Islet precursor cell (in vitro differentiated cells): ENCODE results near the gene MYLK2.
A peak's percentile ranks its signal among the peaks of the same experiment; 100 is the strongest.
"Not testable (repeated sequence)": the region's sequence is repeated elsewhere in the genome, so short reads cannot be mapped to it uniquely, and the experiment has no call there.

ENCODE experiments used
- DNase-seq: peaks from one replicate; pipeline ENCODE4 v3.0.0-alpha.2; 2018

The MYLK2 gene

GRCh38 chr20:31816221-31816620 lies 2.9 kb upstream of the MYLK2 start:
- DNase-seq, result no peak

DNA sequence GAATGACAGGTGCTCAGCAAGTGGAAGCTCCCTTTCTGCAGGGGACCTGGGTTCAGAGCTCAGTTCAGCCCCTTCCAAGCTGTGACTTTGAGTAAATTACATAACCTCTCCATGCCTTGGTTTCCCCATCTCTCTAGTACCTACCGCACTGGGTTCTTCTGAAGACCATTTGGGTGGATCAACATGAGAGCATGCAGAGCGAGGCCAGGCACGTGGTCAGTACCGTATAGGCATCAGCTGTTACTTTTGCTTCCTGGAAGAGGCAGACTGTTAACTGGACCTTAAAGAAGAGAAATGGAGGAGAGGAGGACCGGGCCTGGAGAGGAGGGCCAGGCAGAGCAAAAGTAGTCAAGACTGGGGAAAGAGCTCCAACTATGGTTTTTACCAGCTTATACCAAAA lies 1.7 kb upstream of the MYLK2 start:
- no peak for DNase-seq

DNA sequence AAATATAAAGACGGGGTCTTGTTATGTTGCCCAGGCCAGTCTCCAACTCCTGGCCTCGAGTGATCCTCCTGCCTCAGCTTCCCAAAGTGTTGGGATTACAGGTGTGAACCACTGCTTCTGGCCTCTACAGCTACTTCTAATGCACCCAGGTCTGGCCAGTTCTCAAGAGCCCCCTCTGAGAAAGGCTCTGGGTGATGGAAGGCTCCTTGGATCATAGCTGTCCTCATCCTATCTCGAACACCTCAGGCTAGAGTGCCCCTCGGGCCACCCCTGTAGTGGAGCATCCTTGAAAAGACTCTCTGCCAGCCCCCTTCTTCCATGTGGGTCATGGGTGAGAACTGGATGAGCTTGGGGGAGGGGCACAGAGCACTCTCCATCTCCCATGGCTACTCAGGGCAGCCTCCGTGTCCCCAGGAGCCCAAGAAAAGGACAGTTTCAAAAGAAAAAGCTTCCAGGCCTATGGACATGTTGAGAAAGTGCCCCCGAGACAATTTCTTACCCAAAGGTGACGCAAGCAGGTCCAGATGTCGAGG lies 714 bp upstream of the MYLK2 start:
- no peak for DNase-seq

DNA sequence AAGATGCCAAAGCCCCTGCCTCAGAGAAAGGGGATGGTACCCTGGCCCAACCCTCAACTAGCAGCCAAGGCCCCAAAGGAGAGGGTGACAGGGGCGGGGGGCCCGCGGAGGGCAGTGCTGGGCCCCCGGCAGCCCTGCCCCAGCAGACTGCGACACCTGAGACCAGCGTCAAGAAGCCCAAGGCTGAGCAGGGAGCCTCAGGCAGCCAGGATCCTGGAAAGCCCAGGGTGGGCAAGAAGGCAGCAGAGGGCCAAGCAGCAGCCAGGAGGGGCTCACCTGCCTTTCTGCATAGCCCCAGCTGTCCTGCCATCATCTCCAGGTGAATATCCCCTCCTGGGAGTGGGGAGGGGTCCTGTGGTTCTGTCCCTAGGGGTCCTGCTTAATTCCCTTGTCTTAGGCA lies 1.1 kb downstream of the MYLK2 start:
- DNase-seq, result no peak

GRCh38 chr20:31821427-31821826 lies 2.3 kb downstream of the MYLK2 start:
- DNase-seq, result no peak

DNA sequence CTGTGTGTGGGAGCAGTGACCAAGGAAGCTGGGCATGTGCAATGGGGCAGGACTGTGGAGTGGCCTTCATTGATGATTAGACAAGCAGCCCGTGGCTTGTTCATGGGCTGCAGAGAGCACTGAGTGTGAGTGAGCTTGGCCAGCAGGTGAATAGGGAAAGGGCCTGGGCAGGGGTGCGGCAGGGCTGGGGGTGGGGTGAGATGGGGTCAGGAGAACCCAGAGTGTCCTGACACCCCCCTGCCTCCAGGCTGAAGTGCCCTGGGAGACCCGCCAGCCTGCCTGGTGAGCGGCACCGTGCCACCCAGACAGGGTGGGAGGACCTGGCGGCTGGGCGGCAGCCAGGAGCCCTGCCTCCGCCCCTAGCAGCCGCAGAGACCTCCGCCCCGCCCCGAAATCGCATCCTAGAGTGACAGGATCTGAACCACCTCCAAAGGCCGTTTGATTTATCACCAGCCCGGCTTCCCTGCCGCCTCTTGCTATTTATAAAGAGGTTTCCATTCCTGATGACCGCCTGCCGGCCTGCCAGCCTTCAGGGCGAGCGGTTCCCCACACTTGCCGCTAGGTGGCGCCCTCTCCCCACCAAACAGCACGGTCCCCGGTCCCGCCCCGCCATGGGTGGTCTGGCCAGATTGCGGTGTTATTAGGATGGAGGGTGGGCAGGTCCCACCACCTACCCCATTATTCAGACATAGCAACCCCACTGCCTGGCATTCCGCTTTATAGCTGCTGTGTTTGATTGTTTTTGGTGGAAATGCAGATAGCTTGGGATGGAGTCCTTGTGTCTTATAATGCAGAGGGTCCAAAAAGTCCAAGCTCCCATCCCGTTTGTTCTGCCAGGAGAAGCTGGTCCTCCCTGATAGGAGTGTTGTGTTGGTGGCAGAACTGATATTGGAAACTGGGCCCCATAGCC lies 3.5 kb downstream of the MYLK2 start:
- DNase-seq, result peak; percentile 87

GRCh38 chr20:31823360-31824124 lies 4.4 kb downstream of the MYLK2 start:
- DNase-seq, result no peak

- no peak for DNase-seq
Observed at GRCh38 chr20:31824125-31824485, 4.9 kb downstream of the MYLK2 start.

DNA sequence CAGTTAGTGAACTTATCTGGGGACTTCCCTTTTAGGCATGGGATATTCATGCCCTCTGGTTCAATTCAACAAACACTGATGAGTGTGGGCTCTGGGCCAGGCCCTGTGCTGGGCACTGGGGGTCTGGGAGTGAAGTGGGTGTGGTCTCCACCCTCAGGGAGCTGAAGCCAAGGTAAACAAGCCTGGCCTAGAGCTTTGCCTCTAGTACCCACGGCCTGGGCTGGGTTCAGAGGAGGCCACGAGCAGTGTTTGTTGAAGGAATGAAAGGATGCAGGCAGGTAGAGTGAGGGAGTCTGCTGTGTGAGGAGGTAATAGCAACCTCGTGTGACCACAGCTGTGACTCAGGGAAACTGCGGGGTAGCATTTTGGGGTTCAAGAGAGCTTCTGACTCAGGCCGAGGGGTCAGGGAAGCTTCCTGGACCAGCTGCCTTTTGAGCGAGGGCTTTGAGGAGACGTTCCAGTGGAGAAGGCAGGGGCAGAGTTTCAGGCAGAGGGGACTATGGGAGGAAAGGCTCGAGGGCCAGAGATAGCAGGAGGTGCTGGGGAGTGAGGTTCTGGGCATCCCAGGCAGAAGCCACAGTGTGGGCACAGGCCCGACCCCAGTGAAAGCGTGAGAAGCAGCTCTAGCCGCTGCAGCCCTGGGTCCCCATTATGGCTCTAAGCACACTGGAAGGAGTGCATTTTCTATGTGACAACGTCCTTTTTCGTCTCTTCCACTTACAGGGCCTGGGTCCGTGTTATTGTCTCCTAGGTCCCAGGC lies 5.6 kb downstream of the MYLK2 start:
- no peak for DNase-seq

DNA sequence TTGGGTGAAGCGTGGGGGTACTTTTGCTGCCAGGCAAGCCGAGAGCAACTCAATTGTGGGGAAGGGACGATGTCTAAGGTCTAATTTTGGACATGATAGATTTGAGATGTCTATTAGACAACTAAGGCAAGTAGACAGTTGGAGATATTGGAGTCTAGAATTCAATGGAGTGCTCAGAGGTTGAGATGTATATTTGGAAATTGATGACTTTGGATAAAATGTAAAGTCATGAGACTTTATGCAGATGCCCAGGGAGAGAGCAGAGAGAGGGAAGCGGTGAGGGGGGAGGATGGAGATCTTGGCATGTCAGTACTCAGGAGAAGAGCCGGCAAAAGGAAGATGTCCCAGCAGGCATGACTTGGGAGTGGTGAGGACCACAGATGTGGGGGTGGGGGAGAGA lies 6.9 kb downstream of the MYLK2 start:
- DNase-seq, result no peak

DNA sequence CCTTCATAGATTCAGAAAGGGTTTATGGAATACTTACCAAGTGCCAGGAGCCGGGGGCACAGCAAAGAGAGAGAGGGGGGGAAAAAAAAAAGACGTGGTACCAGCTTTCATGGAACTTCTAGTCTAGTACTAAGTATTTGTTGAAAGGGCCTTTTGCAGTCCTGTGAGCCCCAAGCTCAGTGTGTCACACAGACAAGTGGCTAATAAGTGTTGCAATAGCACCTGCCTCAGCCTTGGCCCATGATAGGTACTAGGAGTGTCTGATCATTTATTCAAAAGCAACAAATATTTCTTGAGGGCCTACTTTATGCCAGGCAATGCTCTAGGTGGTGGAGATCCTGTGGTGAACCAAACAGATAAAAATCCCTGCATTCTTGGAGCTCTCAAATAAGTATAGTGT lies 7.9 kb downstream of the MYLK2 start:
- no peak for DNase-seq

DNA sequence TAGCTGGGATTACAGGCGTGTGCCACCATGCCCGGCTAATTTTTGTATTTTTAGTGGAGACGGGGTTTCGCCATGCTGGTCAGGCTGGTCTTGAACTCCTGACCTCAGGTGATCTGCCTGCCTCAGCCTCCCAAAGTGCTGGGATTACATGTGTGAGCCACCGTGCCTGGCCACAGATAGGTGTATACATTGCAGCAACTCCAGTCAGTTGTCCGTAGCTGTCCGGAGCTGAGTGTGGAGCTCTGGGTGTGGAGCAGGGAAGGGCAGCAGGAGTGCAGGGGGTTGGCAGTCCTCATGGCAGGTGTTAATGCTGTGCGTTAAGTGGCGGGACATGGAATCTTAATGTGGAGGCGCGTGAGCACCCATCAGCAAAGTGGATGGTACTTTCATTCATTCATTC lies 8.9 kb downstream of the MYLK2 start:
- DNase-seq, result not testable (repeated sequence)

- DNase-seq, result peak; percentile 47
Observed at GRCh38 chr20:31829731-31830130, 10.6 kb downstream of the MYLK2 start.

DNA sequence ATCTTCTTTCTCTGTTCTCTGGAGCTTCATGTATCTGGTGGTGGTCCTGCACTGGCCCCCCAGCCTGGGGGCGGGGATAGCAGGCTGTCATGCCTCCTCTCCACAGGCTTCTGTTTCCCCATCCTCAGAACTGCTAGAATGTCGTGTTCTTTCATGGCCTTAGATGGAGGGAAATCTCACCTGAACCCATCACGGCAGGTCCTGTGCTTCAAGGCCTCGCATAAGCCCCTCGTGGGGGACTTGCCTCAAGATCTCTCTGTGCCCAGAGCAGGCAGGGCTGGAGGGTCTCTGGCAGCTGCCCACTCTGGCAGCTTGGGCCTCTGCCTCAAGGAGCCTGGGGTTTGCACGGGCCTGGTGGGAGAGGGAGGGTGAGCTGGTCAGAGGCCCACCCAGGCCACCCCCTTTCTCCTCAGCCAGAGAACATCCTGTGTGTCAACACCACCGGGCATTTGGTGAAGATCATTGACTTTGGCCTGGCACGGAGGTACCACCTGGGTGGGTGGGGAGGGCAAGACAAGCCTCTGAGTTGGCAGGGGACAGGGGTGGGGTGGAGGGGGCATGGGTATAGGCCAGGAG lies 11.3 kb downstream of the MYLK2 start:
- no peak for DNase-seq

DNA sequence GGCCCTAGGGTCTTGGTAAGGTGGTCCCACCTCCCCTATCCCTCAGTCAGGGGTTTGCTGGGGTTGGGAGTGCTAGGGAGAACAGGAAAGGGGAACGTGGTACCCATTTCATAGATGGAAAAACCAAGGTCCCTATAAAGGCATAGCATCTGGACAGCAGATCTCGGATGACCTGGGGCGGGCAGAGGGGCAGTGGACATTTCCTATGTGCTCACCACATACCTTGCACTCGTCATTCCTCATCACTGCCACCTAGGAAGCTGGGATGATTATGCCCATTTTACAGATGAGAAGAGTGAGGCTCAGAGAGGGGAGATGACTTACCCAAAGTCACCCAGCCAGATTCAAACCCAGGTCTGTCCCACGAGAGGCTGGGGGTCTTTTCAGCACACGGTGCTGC lies 12.1 kb downstream of the MYLK2 start:
- no peak for DNase-seq

GRCh38 chr20:31831771-31832306 lies 12.7 kb downstream of the MYLK2 start:
- no peak for DNase-seq

- DNase-seq, result peak; percentile 93
Observed at GRCh38 chr20:31833130-31833930, 14.2 kb downstream of the MYLK2 start.

GRCh38 chr20:31833931-31834521 lies 14.9 kb downstream of the MYLK2 start:
- DNase-seq, result no peak

DNA sequence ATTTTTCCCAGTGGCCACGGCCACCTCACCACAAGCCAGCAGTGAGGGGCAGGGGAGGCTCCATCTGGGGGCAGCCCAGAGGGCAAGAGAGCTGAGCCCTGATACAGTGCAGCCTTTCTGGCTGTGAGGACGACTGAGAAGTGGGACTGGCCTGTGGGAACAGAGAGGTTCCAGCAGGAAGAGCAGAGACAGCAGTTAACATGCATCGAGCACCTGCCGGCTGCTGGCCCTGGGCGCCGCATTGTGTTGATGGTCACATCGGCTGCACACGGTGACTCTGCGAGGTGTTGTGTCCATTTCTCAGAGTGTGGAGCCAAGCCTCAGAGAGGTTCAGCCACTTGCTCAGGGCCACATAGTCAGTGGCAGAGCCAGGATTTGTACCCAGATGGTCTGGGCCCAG lies 16.4 kb downstream of the MYLK2 start:
- DNase-seq, result no peak

- DNase-seq, result peak; percentile 94
Observed at GRCh38 chr20:31835977-31836852, 17.1 kb downstream of the MYLK2 start.
